ENCODE data around the gene THRA. TPM values are rescaled to one million over a fixed set of nuclear protein-coding genes. Genes with fewer than 3 reads are reported as not detected.

Gene THRA
- total and polyA plus RNA-seq, 2 of the 8 experiments (the other 6 are each of a cell fraction or from before 2014, with no cell fraction given): 6.4 to 10.2 TPM

- TF ChIP-seq CBX5 (IDR thresholded peaks at IDR 0.05; ENCODE audit: low read depth, low read length) (no peak), RNF2 (IDR thresholded peaks at IDR 0.05; ENCODE audit: borderline replicate concordance, low read depth, low read length, missing control alignments, poor library complexity, severe bottlenecking) (no peak), ZNF274 (IDR thresholded peaks at IDR 0.05; ENCODE audit: borderline replicate concordance, extremely low read depth, low read length) (no peak), HDAC2 (IDR thresholded peaks at IDR 0.05; ENCODE audit: borderline replicate concordance in 1 of 2, low read depth in 2 of 2, low read length in 2 of 2) (no peak)
These were observed 13.3 kb downstream of the THRA start (continued) for GRCh38 chr17:40075942-40076498.

All from H1 (cell line).